AG08395 (cell line): ENCODE results near the gene SORD.
"Not testable (repeated sequence)": the region's sequence is repeated elsewhere in the genome, so short reads cannot be mapped to it uniquely, and the experiment has no call there.

Experiments used
- DNase-seq: peaks from one replicate; pipeline ENCODE4 v3.0.0; 2012; ENCODE audit warnings: mixed read lengths, low spot score

Gene SORD

GRCh38 chr15:45022871-45023658, at the start of gene SORD:
SORD (plus strand) TSS chr15:45023195; CDS start chr15:45023284, 89 bp downstream.
- DNase-seq = peak; percentile 97

- not testable (repeated sequence) for DNase-seq
These were observed 46.8 kb upstream of the SORD start for GRCh38 chr15:44976183-44976582.

- not testable (repeated sequence) for DNase-seq
These were observed 45.2 kb upstream of the SORD start for GRCh38 chr15:44977781-44978180.

GRCh38 chr15:44979617-44980339, 43.2 kb upstream of the SORD start:
- not testable (repeated sequence) for DNase-seq

GRCh38 chr15:44984144-44984543, 38.9 kb upstream of the SORD start:
- not testable (repeated sequence) for DNase-seq

GRCh38 chr15:44986346-44987055, 36.5 kb upstream of the SORD start:
- DNase-seq = not testable (repeated sequence)

- DNase-seq = not testable (repeated sequence)
These were observed 35.3 kb upstream of the SORD start for GRCh38 chr15:44987711-44988110.

GRCh38 chr15:44988184-44988869, 34.7 kb upstream of the SORD start:
- DNase-seq = not testable (repeated sequence)

GRCh38 chr15:44988870-44989219, 34.1 kb upstream of the SORD start:
- DNase-seq = not testable (repeated sequence)

- not testable (repeated sequence) for DNase-seq
These were observed 25.4 kb upstream of the SORD start for GRCh38 chr15:44997632-44998031.

- no peak for DNase-seq
These were observed 23.9 kb upstream of the SORD start for GRCh38 chr15:44999105-44999504.

- DNase-seq = not testable (repeated sequence)
These were observed 21.8 kb upstream of the SORD start for GRCh38 chr15:45001180-45001579.

GRCh38 chr15:45003731-45004410, 19.1 kb upstream of the SORD start:
- DNase-seq = not testable (repeated sequence)

- not testable (repeated sequence) for DNase-seq
These were observed 18.3 kb upstream of the SORD start for GRCh38 chr15:45004590-45005175.

GRCh38 chr15:45009046-45009445, 13.9 kb upstream of the SORD start:
- DNase-seq = no peak

GRCh38 chr15:45015114-45015513, 7.9 kb upstream of the SORD start:
- DNase-seq = not testable (repeated sequence)

- not testable (repeated sequence) for DNase-seq
These were observed 2.6 kb upstream of the SORD start for GRCh38 chr15:45020222-45020900.

GRCh38 chr15:45020901-45021259, 2.1 kb upstream of the SORD start:
- DNase-seq = not testable (repeated sequence)

- no peak for DNase-seq
These were observed 1.6 kb upstream of the SORD start for GRCh38 chr15:45021348-45021747.

GRCh38 chr15:45023659-45024225, 747 bp downstream of the SORD start:
- DNase-seq = peak; percentile 5
